A549 (cell line): ENCODE results near the gene SERBP1. TPM values are rescaled to one million over a fixed set of nuclear protein-coding genes. Genes with fewer than 3 reads are reported as not detected.

Experiments
- ATAC-seq, 2 experiments: fragments of 200-7000 bp in 1 of 2; fragments of >200 bp in 1 of 2; cut with Nextera tagmentation in 1 of 2; cut with Tn5 transposase in 1 of 2; 3 replicates each; pipeline versions ENCODE4 v1.8.0 to v1.9.1; 2018 to 2020; ENCODE audit warnings: mild to moderate bottlenecking in 1 of 2, moderate library complexity in 1 of 2
- CTCF ChIA-PET: fragments of 300-600 bp; sonication (Branson Sonifier 250); formaldehyde crosslinking; extraction: SDS; loops from one replicate; lab custom pipeline; 2021; ENCODE audit warnings: antibody characterized with exemption, inconsistent platforms; lab: Yijun Ruan, JAX
- POLR2A ChIA-PET: fragments of 350-600 bp; formaldehyde crosslinking; extraction: SDS; loops from one replicate; lab custom pipeline; 2021; ENCODE audit warnings: antibody characterized with exemption, inconsistent platforms; lab: Yijun Ruan, JAX
- DNase-seq, 2 experiments: peaks; one replicate each; pipeline versions ENCODE4 v3.0.0 to v3.0.0-alpha.2; 2011 to 2016; ENCODE audit warnings: low read depth in 1 of 2, low spot score in 1 of 2
- FAIRE-seq: peaks from 2 replicates; lab custom pipeline; 2011; peaks lifted over from hg19 to GRCh38; lab: Jason Lieb, UNC
- H3K27ac ChIP-seq, 2 experiments: fragments of >200 bp; sonication (Bioruptor Twin); formaldehyde crosslinking; 3 replicates each; pipeline ENCODE4 v1.5.1; 2016 to 2017
- H3K4me1 ChIP-seq: fragments of >200 bp; sonication (Bioruptor Twin); formaldehyde crosslinking; 3 replicates; pipeline ENCODE4 v1.6.1; 2016
- H3K4me2 ChIP-seq: fragments of >200 bp; sonication (Bioruptor Twin); formaldehyde crosslinking; 3 replicates; pipeline ENCODE4 v1.6.1; 2016
- H3K4me3 ChIP-seq: fragments of >200 bp; sonication (Bioruptor Twin); formaldehyde crosslinking; 3 replicates; pipeline ENCODE4 v1.5.1; 2016
- H3K9me3 ChIP-seq: fragments of >200 bp; sonication (Bioruptor Twin); formaldehyde crosslinking; 3 replicates; pipeline ENCODE4 v1.6.1; 2016
- ATOH8 ChIP-seq: fragments of 250-450 bp; sonication (Bioruptor Pico); IDR thresholded peaks from 2 replicates; pipeline ENCODE4 v1.5.0; 2020; ENCODE audit warnings: low read depth, mild to moderate bottlenecking, moderate library complexity
- BHLHE40 ChIP-seq: IDR thresholded peaks from 2 replicates; pipeline ENCODE4 v1.6.1; 2012; ENCODE audit warnings: low read depth, low read length, inconsistent platforms
- CBX2 ChIP-seq: fragments of 200-600 bp; sonication (generic); IDR thresholded peaks from 2 replicates; pipeline ENCODE4 v1.6.1; 2016; ENCODE audit warnings: low read depth, mild to moderate bottlenecking, borderline replicate concordance
- CTCF ChIP-seq: fragments of >200 bp; sonication (Bioruptor Twin); formaldehyde crosslinking; IDR thresholded peaks from 3 replicates; pipeline ENCODE4 v1.5.1; 2016
- EHF ChIP-seq: fragments of 250-450 bp; sonication (Bioruptor Pico); IDR thresholded peaks from 2 replicates; pipeline ENCODE4 v1.5.0; 2020; ENCODE audit warnings: mild to moderate bottlenecking
- ELK1 ChIP-seq: fragments of 150-350 bp; IDR thresholded peaks from 2 replicates; pipeline ENCODE4 v1.6.1; 2014; ENCODE audit warnings: low read depth, mild to moderate bottlenecking, low read length
- GATA3 ChIP-seq: IDR thresholded peaks from 2 replicates; pipeline ENCODE4 v1.6.1; 2012; ENCODE audit warnings: borderline replicate concordance
- JUNB ChIP-seq: fragments of >200 bp; sonication (Bioruptor Twin); formaldehyde crosslinking; IDR thresholded peaks from 2 replicates; pipeline ENCODE4 v1.6.1; 2016
- KDM1A ChIP-seq: fragments of 200-600 bp; sonication (generic); IDR thresholded peaks from 2 replicates; pipeline ENCODE4 v1.6.1; 2016; ENCODE audit warnings: low read depth, mild to moderate bottlenecking
- MAX ChIP-seq: IDR thresholded peaks from 2 replicates; pipeline ENCODE4 v1.6.1; 2012
- NR3C1 ChIP-seq: fragments of >200 bp; sonication (Bioruptor Twin); formaldehyde crosslinking; IDR thresholded peaks from 3 replicates; pipeline ENCODE4 v1.6.1; 2017
- RCOR1 ChIP-seq: fragments of 150-350 bp; IDR thresholded peaks from 2 replicates; pipeline ENCODE4 v1.6.1; 2014; ENCODE audit warnings: antibody characterized with exemption, low read length, low read depth
- RFX5 ChIP-seq: fragments of 450-650 bp; IDR thresholded peaks from 2 replicates; pipeline ENCODE4 v1.7.1; 2014; ENCODE audit warnings: antibody characterized with exemption, mild to moderate bottlenecking, moderate library complexity
- SMC3 ChIP-seq: fragments of >200 bp; sonication (Bioruptor Twin); formaldehyde crosslinking; IDR thresholded peaks from 3 replicates; pipeline ENCODE4 v1.6.1; 2018; ENCODE audit warnings: inconsistent platforms
- ZC3H11A ChIP-seq: fragments of 450-650 bp; IDR thresholded peaks from 2 replicates; pipeline ENCODE4 v1.6.1; 2014; ENCODE audit warnings: antibody characterized with exemption, mild to moderate bottlenecking
- ZSCAN20 ChIP-seq: fragments of 250-450 bp; sonication (Bioruptor Pico); IDR thresholded peaks from 2 replicates; pipeline ENCODE4 v1.8.0; 2022; ENCODE audit warnings: mild to moderate bottlenecking, moderate library complexity
- WGBS: methylation state at CpG from one replicate; pipeline ENCODE4 v1.1.6; 2017; ENCODE audit errors: missing lambda C conversion rate; 5-methylcytosine and 5-hydroxymethylcytosine counted together
- polyA plus RNA-seq, 4 experiments: library from polyadenylated mRNA; depleted of rRNA in 3 of 4; stranded (reverse); fragments of >200 nt; fragmentation: RNase III in 1 of 4; extraction: RNeasy Plus Mini Kit Qiagen cat#74134 plus additional on column Dnase treatment in 1 of 4; gene quantifications; 2 replicates in 3 of 4; 3 replicates in 1 of 4; pipeline ENCODE4 v1.2.3, GENCODE V29; 2011 to 2017

SERBP1 gene
- polyA plus RNA-seq, 2 of the 4 experiments (the other 2 are of a cell fraction), result 237 to 333 TPM

- no peak for TF ChIP-seq CTCF
- no peak for TF ChIP-seq EHF
- TF ChIP-seq RCOR1, result no peak
- no peak for TF ChIP-seq ZC3H11A
These were observed 10.1 kb upstream of the SERBP1 start (continued) for GRCh38 chr1:67440339-67440738.

- Histone ChIP-seq H3K9me3 (no peaks in the 10 kb centered on the region), H3K4me1 (no peaks in the 10 kb centered on the region), H3K27ac (no peak overlapping the region), H3K4me2 (no peak overlapping the region), H3K4me3 (no peak overlapping the region)
- CTCF ChIA-PET, result no interaction called here
- no peak for DNase-seq
- POLR2A ChIA-PET, result no interaction called here
- WGBS, result 69% methylated on average over 6 of the region's 6 CpGs
- ATAC-seq, result no peak
- no peak for TF ChIP-seq SMC3
- no peak for TF ChIP-seq KDM1A
- no peak for TF ChIP-seq ZC3H11A
- no peak for TF ChIP-seq JUNB
- no peak for TF ChIP-seq RFX5
- no peak for TF ChIP-seq MAX
- TF ChIP-seq ZSCAN20 (CRISPR knock-in tag), result no peak
- FAIRE-seq, result no peak
These were observed 9.3 kb upstream of the SERBP1 start for GRCh38 chr1:67439277-67440029.

- H3K4me2 ChIP-seq, result no peak overlapping the region
- CTCF ChIA-PET, result interaction anchor here (1.4 kb wide), 1 partner anchor 14 kb away, joined by 4 read pairs; no protein-coding TSS in a partner anchor
- H3K9me3 ChIP-seq, result no peaks in the 10 kb centered on the region
- FAIRE-seq (no peak), DNase-seq (no peak)
- TF ChIP-seq NR3C1 (no peak), CBX2 (no peak)
- TF ChIP-seq, all 56 proteins: peak for 0
- Histone ChIP-seq H3K4me1 (no peaks in the 10 kb centered on the region), H3K4me3 (no peak overlapping the region), H3K27ac (no peak overlapping the region)
- WGBS, result 53% methylated on average over 2 of the region's 2 CpGs
- ATAC-seq, result no peak
- POLR2A ChIA-PET, result no interaction called here
These were observed 7.8 kb upstream of the SERBP1 start for GRCh38 chr1:67437961-67438360.

GRCh38 chr1:67436511-67437055 is 6.4 kb upstream of the SERBP1 start:
- ChIA-PET CTCF (no interaction called here), POLR2A (no interaction called here)
- FAIRE-seq, result no peak
- Histone ChIP-seq H3K9me3 (no peaks in the 10 kb centered on the region), H3K27ac (no peak overlapping the region), H3K4me1 (peaks cover 3% of the 10 kb centered on the region; the same call in 1 of the 3 replicates), H3K4me2 (no peak overlapping the region), H3K4me3 (no peak overlapping the region)
- TF ChIP-seq GATA3, result no peak
- TF ChIP-seq BHLHE40, result no peak
- TF ChIP-seq ELK1, result no peak
- TF ChIP-seq ATOH8 (CRISPR knock-in tag), result no peak
- no peak for ATAC-seq
- WGBS, result 78% methylated on average over 4 of the region's 4 CpGs
- DNase-seq, result no peak
